Stimulated activated CD4-positive, alpha-beta T cell treated with anti-CD3 and anti-CD28 coated beads, Interleukin-15, amount 100 ng/mL, for 48 hours (primary cell): ENCODE measurements around the gene LILRA6.
"Not testable (repeated sequence)": the region's sequence is repeated elsewhere in the genome, so short reads cannot be mapped to it uniquely, and the experiment has no call there.

ENCODE experiments used
- DNase-seq, 2 donors: peaks; one replicate each; pipeline ENCODE4 v3.0.0-alpha.2; 2020; ENCODE audit warnings: low read depth in 2 of 2

Gene LILRA6

DNA sequence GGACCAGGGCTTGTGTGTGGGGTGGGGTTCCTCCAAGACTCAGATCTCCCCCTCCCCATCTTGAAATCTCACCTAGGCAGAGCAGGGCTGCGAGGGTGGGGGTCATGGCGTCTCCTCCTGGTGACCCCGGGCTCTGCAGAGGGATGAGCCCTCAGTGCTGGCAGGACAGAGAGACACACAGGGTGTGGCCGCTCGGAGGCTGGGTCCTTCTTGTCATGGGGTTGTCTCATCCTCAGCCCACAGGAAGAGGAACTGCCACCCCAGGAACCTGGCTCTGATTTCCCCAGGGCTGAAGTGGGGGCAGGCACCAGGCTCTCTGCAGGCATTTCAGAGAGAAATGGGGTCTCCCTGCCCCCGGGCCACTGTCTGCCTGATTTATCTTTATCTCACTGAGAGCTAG lies at the start of gene LILRA6:
Gene LILRA6 (minus strand): TSS at position 145 of the 400 bp plus-strand sequence.
- DNase-seq: not testable (repeated sequence)

DNA sequence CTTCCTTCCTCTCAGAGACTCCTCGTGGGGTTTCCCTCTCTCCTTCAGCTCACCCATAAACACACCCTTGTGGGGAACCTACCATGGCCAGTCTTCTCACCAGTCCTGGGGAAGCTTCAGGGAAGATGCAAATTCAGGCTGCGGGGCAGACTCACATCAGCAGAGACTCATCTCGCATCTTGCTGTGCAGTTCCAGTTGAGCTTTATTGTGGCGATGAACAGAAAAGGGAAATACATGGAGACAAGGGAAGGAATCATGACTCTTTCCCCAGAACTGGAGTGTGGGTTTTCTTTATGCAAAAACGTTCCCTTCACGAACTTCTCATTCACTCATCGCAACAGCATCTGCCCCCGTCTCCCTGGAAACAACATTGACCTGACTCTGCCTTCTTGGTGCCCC lies 46.6 kb upstream of the LILRA6 start:
- DNase-seq: not testable (repeated sequence)

DNA sequence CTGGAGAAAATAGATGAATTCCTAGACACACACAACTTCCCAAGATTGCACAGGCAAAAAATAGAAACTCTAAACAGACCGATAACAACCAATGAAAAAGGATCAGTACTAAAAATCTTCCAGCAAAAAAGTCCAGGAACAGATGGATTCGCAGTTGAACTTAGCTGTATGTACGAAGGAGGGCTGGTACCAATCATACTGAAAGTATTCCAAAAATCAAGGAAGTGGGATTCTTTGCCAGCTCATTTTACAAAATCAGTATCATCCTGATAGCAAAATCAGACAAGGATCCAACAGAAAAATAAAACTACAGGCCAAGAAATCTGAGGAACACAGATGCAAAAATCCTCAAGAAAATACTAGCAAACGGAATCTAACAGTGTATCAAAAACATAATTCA lies 44.9 kb upstream of the LILRA6 start:
- no peak for DNase-seq

DNA sequence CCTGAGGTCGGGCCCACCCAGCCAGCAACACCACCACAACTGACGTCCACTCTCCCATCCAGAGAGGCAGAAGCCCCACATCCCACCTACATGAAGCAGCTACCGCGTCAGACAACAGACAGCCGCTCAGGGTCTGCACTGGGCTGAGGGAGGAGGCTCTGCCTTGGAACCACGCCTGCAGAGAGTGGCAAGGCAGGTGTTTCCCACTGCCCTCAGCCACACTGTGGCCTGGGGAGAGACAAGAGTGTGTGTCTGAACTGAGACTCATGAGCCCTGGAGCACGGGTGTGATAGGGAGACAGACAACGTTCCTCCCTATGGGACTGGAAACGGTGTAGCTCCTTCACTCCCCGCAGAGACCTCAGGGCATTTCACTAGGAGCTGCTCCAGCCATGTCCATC lies 43.7 kb upstream of the LILRA6 start:
- DNase-seq: not testable (repeated sequence)

DNA sequence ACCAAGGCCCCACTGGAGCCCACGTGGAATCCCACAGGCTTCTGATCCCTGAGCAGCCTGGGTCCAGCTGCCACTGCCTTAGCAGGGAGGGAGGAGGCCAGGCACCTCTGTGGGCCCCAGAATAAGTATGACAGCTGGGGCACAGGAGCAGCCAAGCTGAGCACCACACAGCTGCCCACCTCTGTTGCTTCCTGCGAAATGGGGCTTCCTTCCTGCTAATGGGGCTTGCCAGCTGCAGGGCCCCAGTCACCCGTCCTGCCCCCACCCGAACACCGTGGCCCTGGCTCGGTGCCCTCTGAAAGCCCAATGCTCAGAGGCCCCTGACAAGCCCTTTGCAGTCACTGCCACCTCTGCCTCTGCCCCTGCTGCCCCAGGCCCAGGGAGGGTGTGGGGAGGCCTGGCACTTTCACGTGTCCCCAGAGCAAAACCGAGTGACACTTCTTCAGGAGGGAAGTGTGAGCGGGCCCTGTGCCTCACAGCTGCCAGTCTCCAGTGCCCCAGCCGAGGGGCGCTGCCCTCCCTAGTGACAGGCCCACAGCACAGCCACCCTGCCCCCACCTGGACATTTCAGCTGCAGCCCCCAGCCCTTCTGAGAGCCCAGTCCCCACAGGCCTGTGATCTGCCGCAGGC lies 43.0 kb upstream of the LILRA6 start:
- DNase-seq: not testable (repeated sequence)

DNA sequence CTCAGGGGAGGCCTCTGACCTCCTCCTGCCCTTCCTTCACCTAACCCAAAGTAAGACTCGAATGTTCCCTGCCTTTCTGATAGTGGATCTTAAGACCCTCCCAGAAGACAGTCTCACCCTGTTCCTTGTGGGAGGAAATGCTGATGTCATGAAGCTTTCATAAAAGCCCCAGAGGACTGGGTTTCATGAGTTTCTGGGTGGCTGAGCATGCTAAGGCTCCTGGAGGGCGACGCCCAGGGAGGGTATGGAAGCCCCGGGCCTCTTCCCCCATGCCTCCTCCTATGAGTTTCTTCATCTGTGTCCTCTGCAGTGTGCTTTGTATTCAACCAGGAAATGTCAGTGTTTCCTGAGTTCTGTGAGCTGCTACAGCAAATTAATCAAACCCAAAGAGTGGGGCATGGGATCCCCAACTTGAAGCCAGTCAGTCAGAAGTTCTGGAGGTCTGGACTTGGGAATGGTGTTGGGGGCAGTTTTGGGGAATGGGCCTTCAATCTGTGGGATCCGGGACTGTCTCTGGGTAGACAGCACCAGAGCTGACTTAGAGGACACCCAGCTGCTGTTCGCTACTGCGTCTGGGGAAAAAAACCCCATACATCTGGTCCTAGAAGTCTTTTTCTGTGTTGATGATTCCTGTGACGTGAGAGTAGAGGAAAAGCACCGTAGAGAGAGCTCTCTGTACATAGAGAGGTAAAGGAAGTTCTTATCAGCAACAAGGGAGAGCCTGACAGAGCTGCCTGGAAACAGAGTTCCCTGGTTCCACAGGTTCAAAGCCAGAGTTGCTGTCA lies 40.3 kb upstream of the LILRA6 start:
- DNase-seq: no peak

DNA sequence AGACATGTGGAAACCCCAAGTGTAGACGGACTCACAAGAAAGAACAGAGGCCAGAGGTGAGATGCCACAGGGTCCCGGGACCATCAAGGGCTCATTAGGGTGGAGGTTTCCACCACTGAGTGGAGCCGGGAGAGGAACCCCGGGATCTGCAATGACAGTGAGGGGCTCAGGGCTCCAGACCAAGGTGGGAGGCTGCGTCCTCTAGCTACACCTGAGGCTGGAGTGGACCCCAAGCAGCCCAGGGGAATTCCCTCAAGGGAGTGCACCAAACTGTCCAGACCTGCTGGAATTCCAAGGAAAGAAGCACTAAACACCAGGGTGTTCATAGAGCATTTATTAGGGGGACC lies 39.1 kb upstream of the LILRA6 start:
- DNase-seq: not testable (repeated sequence)

DNA sequence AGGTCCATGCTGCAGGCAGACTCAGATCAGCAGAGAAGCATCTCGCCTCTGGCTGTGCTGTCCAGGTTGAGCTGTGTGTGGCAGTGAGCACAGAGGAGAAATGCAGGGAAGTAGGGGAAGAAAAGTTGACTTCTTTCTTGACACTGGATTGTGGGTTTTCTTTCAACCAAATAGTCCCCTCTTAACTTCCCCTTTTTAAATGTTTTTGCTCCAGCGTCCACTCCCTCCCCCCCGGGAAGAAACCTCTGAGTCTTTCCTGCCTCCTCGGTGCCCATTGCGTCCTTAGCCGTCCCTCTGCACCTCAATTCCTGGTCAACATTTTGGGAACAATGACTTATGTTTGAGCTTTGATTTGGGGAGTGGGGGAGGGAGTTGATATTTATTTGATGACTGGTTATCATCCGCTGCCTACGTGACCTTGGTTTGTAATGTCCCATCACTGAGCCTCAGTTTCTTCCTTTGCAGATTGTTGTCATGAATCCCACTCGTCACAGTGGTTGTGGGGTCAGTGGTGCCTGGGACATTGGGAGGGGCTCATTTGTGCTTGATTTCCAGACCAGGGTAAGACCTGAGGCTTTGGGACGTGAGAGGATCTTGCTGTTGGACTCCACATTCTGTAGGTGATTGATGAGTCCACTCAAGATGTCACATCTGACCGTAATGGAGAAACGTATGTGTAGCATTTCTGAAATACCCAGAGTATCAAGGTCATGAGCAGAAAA lies 38.6 kb upstream of the LILRA6 start, which contains the start of gene LILRB2:
Gene LILRB2 (minus strand): TSS at position 104 of the 722 bp plus-strand sequence. CDS start 614 bp downstream, outside the sequence.
- no peak for DNase-seq

DNA sequence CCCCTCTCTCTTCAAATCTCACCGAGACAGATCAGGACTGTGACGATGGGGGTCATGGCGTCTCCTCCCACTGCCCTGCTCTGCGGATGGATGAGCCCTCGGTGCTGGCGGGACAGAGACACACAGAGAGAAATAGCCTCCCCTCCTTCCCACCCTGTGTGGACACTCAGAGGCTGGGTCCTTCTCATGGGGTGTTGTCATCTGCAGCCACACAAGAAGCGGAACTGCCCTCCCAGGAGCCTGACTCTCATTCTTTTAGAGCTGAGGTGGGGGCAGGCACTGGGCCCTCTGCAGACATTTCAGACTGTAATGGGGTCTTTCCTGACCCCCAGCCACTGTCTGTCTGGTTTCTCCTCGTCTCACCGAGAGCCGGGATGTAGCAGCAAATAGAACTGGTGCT lies 37.9 kb upstream of the LILRA6 start:
- not testable (repeated sequence) for DNase-seq

DNA sequence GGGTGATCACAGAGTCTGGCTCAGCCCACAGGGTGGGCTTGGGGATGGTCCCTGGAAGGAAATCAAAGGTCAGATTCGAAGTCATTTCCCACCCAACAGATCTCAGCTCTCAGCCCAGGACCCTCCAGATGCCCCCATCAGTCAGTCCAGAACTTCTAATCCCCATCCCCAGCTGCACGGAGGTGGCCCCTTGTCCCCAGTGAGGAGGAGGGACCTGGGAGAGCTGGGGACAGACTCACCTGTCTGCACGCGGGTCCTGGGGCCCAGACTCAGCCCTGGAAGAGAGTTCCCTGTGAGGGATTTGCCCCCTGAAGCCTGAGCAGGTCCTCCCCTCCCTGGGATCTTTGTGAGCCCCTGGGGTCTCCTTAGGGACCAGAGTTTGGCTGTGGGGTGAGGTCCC lies 37.4 kb upstream of the LILRA6 start:
- not testable (repeated sequence) for DNase-seq

DNA sequence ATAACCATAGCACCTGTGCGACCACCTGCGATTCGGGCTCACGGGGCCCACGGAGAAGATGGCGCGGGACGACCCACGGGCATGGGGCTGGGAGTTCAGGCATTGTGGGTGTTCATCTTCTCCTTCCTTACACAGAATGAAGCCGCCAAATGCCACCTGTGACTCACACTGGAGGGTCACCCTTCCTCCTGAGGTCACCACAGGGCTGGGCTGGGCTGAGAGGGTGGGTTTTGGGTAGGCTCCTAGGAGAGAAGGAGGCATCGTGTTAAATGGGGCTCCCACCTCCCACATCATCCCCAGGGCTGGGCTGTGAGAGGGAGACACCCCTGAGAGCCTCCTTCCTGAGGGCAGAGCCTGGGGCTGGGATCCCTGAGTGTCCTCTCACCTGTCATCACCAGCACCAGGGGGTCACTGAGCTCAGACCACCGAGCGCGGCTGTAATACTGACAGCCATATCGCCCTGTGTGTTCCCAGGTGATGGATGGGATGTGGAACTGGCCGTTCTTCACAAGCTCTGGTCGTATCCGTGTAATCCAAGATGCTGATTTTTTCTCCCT lies 36.9 kb upstream of the LILRA6 start:
- DNase-seq: no peak

DNA sequence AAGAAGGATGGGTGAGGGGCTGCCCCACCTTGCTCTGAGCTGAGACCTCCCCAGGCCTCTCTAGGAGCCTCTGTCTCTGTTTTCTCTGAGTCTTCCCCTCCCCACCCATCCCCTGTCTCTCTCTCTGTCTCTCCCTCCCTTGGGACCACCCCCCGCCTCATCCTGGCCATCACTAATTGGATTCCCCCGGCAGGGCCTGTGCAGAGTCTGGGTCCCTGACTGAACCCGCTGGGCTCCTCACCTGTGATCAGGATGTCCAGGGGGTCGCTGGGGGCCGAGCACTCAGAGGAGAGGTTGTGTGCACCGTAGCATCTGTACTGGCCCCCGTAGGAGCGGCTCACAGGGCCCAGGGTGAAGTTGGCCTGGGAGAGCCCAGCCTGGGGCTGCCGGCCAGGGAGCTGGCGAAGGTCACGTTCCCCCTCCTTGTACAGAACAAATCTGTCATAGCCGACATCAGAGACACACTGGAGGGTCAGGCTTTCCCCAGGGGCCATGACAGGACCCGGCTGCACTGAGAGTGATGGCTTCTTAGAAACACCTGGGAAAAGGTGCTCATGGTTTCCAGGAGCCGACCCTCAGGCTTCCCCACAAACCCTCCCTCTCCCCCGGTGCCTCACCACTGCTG lies 36.1 kb upstream of the LILRA6 start:
- not testable (repeated sequence) for DNase-seq

DNA sequence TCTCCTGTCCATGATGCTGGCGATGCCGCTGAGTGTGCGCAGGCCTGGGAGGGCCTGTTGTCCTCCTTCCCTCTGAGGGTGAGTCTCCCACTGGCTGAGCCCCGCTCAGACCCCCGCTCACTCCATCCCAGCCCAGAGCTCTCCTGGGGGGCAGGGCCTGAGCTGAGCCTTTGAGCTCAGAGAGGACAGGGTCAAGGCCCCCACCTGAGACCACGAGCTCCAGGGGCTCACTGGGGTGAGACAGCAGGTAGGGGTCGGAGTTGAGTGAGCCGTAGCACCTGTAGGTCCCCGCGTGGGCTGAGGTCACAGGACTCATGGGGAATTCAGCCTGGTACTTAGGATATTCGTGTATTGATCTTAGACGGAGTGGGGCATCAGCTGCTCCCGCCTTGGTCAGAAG lies 35.5 kb upstream of the LILRA6 start:
- not testable (repeated sequence) for DNase-seq

DNA sequence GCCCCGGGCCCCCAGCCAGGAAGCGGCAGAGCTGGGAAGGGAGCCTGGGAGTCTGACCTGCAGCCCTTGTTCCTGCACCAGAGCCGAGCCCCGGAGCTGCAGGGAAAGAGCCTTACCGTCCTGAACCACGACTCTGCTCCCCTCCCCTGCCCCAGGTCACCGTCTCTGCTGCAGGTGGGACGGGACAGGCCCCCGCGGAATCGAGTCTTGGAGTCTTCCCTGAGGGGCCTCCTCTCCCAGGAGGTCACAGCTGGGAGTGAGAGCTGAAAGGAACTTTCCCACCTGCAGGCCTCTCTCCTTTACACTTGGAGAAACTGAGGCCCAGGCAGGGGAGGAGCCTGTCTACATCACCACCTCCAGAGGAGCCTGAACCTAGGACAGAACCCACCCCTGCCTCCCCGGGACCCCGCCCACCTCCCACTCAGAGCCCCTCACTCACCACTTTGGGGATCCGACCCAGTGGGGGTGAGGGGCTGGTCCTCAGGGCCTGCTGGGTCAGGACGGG lies 34.6 kb upstream of the LILRA6 start:
- DNase-seq: not testable (repeated sequence)

DNA sequence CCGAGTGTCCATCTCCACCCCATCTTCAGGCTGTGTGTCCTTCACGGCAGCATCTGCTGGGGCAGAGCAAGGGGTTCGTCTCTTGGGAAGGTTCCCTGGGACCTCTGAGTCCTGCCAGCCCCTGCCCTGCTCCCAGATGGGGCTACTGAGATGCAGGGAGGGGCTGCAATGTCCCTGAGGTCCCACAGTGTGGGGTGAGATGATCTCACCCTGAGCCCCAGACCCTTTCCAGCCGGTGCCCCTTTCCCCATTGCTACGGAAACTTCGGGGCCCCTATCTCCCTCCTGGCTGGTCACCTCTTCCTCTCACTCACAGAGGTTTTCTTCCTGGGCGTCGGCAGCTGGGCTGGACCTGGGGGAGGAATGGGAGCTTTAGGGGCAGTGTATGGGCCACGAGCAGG lies 33.4 kb upstream of the LILRA6 start:
- no peak for DNase-seq

DNA sequence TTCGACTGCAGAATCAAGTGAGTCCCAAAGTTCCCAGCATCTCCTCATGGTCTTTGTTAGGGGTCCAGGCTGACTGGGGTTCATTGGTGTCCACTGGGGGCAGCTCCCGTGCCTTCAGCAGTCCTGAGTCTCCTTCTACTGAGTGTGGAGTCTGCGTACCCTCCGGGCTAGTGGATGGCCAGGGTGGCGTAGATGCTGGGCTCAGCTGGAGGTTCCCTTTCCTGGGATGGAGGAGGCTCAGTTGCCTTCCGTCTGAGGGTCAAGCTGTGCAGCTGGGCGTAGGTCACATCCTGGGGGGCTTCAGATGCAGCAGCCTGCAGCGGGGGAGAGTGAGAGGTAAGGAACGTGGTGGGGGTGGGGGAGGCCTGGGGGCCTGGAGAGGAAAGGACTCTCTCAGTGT lies 31.9 kb upstream of the LILRA6 start:
- not testable (repeated sequence) for DNase-seq

DNA sequence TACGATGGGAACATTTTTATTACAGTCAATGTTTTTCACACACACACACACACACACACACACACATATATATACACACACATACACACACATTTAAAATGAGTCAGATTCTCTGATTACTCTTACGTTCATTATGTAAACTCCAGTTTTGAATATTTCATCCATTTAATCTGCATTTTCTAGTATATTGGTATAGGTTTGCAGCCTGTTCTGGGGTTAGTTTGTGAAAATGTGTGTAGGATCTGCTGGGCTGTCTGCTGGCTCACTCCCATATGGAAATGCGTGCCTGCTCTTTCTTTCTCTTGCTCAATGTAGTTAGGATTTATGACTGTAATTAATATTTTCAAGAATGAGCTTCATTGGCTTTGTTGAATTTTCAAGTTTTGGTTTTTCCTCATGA lies 31.2 kb upstream of the LILRA6 start:
- no peak for DNase-seq

DNA sequence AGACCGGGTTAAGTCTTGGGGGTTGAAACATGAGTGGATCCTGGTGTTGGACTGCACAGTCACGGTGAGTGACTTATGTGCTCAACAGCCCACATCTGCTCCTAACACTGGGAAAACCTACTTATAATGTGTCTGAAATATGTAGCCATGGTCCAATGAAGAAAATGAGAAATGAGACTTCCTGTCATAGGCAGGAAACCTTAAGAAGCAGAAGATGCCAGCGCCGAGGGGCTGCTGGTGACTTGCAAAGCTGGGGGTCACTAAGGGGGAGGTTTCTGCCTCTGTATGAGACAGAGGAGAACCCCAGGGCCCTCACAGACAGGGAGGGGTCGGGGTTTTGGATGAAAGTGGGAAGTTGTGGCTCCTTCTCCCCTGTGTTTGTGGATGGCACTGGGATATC lies 29.6 kb upstream of the LILRA6 start:
- DNase-seq: not testable (repeated sequence)

DNA sequence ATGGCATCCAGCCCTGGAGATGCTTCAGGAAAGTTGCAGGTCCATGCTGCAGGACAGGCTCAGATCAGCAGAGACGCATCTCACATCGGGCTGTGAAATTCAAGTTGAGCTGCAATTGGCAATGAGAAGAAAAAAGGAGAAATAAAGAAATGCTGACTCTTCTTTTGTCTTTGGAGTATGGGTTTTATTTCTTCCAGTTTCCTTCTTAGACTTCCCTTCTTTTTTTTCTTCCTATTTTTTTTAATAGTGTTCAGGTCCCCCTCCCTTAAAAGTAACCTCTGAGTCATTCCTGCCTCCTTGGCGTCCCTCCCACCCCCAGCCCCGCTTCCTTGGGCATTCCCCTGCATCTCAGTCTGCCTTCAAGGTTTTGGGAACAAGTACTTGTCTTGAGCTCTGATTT lies 29.0 kb upstream of the LILRA6 start:
- DNase-seq: not testable (repeated sequence)

DNA sequence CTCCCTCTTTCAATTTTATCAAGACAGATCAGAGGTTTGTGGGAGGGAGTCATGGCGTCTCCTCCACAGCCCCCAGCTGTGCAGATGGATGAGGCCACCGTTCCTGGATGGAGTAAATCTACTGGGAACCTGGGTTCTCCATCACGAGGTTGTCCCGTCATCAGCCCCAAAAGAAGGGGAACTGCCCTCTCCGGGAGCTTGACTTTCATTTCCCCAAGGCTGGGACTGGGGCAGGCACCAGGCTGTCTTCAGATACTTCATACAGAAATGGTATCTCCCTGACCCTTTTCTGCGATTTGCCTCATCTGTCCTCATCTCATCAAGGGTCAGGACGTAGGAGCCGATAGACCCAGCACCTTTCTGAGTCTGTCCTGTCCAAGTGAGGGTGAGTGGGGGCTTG lies 28.5 kb upstream of the LILRA6 start:
- no peak for DNase-seq

DNA sequence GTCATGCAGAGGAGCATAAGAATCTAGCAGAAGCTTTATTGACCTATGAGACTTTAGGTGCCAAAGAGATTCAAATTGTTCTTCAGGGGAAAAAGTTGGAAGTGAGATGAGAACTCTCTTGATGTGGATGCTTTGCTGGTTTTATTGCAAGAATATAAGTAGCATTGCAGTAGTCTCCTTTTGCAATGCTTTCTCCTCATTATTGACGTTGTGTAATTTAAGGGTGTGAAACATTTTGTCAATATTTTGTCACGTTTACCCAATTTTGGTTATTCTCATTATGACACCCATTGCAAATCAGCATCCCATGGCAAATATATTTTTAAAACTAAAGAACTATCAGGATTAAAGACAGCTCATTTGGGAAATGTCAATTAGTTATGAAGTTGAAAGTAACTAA lies 26.3 kb upstream of the LILRA6 start:
- DNase-seq: no peak

DNA sequence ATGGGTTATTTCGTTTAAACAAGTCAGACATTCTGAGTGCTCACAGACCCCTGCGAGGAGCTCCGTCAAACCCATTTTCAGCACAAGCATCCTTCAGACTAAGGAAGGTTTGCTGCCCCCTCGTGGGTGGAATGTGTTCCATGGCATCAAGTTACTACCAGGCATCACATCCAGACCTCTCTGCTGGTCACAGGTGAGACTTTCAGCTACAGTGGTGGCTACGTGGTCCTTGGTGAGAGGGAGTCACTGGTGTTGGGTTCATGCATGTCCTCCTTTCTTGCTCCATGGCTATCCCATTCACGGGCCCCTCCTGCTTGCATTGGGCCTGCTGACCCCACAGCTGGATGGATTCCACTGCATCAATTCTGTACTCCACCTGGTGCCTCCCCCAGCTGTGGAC lies 23.5 kb upstream of the LILRA6 start:
- peak; percentile 58 to 78 for DNase-seq
